GM12874 (cell line): ENCODE results near the gene CSPG5.

Source experiments
- TF ChIP-seq, protein P1 (sequence below): IDR thresholded peaks from 2 replicates; pipeline ENCODE4 v1.5.1; 2011; ENCODE audit warnings: low read depth, mild to moderate bottlenecking, control low read depth, low read length, moderate library complexity; ENCODE audit not compliant: insufficient read depth

CSPG5 gene

DNA sequence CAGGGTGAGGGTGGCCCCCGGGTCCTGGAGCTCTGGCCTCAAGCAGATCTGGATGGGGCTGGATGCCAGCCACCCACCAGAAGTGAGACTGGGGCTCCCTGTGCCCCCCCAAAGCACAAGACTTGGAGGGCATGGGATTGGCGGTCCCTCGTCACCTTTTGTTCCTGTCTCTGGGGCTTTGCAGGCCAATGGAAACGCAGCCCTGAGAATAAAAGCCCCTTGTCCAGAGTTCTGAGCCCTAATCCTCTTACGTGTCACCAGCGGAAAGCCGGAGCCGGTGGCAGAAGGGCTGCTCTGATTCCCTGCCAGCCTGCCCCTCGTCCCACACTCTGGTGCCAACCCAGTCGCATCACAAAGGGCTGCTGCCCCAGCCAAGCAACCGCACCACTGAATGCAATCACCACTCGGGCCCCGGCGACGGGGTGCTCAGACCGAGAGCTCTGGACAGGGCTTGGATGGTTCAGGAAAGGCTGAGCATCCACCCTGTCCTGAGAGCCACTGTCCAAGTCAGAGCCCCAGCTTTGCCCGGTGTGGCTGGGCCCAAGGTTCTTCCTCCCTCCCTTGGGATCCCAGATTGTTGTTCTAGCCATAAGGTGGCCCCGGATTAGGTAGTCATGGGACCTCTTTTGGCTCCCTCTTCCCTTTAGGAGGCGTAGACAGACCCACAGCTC is 42.3 kb downstream of the CSPG5 start:
- TF ChIP-seq, protein P1, sequence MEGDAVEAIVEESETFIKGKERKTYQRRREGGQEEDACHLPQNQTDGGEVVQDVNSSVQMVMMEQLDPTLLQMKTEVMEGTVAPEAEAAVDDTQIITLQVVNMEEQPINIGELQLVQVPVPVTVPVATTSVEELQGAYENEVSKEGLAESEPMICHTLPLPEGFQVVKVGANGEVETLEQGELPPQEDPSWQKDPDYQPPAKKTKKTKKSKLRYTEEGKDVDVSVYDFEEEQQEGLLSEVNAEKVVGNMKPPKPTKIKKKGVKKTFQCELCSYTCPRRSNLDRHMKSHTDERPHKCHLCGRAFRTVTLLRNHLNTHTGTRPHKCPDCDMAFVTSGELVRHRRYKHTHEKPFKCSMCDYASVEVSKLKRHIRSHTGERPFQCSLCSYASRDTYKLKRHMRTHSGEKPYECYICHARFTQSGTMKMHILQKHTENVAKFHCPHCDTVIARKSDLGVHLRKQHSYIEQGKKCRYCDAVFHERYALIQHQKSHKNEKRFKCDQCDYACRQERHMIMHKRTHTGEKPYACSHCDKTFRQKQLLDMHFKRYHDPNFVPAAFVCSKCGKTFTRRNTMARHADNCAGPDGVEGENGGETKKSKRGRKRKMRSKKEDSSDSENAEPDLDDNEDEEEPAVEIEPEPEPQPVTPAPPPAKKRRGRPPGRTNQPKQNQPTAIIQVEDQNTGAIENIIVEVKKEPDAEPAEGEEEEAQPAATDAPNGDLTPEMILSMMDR, result no peak

DNA sequence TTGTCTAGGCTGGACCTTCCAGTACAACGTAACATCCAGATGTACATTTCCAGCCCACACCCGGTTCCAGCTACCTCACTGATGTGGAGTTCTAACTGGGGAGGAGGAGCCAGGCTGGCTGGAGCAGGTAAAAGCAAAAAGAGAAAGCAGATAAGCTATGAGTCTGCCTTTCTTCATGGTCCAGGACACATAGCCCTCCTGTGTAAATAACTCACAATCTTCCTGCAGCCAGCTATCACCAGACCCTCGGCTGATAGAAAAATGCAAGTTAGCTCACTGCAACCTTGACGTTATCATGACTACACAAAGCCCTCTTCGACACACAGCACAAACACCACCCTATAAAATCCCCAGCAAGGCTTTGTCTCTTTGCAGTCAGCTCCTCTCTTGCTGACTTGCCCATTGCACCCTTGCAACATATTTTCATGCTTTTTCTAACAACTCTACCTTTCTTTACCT is 44.6 kb downstream of the CSPG5 start:
- TF ChIP-seq, protein P1, result no peak

DNA sequence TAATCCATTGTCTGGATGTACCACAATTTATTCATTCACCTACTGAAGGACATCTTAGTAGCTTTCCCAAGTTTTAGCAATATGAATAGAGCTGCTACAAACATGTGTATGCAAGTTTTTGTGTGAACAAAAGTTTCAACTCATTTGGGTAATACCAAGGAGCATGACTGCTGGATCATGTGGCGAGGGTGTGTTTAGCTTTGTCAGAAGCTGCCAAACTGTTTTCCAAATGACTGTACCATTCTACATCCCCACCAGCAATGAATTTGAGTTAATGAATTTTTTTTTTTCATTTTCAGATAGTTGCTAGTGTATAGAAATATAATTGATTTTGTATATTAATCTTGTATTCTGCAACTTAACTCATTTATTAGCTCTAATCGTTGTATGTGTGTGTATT is 45.2 kb downstream of the CSPG5 start:
- TF ChIP-seq, protein P1, result no peak

DNA sequence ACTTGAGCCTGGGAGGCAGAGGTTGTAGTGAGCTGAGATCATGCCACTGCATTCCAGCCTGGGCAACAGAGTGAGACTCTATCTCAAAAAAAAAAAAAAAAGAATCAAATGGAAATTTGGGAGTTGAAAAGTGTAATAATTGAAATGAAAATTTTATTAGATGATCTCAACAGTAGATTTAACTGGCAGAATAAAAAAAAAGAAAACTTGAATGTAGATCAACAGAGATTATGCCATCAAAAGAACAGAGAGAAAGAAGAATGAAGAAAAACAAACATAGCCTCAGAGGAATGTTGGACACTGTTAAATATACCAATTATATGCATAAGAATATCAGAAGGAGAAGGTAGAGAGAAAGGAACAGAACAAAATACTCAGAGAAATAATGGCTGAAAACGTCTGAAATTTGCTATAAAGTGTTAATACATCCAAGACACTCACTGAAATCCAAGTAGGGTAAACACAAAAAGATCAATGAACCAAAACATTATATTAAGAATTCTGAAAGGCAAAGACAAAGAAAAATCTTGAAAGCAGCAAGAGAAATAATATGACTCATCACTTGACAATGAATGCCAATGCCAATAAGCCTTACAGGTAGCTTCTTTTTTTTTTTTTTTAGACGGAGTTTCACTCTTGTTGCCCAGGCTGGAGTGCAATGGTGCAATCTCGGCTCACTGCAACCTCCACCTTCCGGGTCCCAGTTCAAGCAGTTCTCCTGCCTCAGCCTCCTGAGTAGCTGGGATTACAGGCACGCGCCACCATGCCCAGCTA is 50.5 kb downstream of the CSPG5 start:
- TF ChIP-seq, protein P1, result no peak

DNA sequence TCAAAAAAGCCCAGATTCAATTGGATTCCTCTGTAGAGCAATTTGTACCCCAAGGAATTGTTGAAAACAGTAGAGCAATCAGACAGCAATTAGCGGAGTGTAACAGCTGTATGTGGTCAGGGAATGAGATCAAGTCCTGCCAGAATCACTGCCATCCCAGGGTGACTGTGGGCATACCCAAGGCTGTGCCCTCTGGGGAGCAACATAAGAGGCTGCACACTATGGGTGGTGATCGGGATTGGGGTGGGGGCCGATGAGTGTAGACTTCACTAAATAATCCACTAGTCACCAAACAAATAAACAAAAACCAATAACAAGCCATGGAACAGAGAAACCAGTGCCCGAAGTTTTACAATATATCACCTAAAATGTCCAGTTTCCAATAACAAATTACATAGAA is 53.0 kb downstream of the CSPG5 start:
- TF ChIP-seq, protein P1, result no peak

DNA sequence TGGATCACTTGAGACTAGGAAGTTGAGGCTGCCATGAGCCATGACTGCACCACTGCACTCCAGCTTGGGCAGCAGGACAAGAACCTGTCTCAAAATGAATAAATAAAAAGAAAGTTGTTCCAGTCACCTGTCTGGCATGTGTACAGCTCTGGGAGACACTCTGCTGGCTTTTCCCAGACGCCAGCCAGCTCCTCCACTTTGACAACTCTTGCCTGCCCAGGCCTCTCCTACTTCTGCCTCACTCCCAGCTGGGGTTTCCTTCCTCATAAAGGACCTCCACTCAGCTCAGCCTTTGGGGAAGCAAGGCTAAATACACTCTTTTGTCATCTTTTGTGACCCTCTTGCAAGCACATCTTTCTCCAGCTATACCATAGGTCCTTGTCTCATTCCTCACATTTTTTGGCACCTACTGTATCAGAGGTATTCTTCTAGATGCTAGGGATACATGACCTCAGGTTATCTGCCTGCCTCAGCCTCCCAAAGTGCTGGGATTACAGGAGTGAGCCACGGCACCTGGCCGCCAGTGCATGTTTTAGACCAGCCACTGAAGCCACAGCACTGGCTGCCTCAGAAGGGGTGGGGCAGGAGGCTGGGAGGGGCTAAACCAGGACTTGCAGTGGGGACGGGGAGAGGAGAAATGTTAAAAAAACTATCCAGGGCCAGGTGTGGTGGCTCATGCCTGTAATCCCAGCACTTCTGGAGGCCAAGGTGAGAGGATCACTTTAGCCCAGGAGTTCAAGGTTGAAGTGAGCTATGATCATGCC is 55.2 kb downstream of the CSPG5 start:
- TF ChIP-seq, protein P1, result no peak
